ENCODE results near the gene LAMA1.

LAMA1 gene

GRCh38 chr18:7111134-7111533, 6.5 kb downstream of the LAMA1 start:
- no peak for DNase-seq

GRCh38 chr18:7105943-7106342, 11.7 kb downstream of the LAMA1 start:
- DNase-seq: no peak

DNA sequence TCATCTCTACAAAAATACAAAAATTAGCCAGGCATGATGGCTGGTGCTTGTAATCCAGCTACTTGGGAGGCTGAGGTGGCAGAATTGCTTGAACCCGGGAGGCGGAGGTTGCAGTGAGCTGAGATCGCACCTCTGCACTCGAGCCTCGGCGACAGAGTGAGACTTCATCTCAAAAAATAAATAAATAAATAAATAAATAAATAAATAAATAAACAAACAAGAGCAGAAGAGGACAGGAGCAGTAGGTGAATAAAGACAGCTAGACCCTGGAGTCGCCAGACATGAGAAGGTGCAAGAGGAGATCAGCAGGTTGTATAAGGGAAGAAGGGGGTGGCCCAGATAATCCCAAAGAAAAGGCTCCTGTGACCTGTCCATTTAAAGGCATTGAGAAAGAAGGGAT, 12.3 kb downstream of the LAMA1 start:
- DNase-seq: no peak

- DNase-seq: no peak
These were observed 12.9 kb downstream of the LAMA1 start for GRCh38 chr18:7104649-7105048.

DNA sequence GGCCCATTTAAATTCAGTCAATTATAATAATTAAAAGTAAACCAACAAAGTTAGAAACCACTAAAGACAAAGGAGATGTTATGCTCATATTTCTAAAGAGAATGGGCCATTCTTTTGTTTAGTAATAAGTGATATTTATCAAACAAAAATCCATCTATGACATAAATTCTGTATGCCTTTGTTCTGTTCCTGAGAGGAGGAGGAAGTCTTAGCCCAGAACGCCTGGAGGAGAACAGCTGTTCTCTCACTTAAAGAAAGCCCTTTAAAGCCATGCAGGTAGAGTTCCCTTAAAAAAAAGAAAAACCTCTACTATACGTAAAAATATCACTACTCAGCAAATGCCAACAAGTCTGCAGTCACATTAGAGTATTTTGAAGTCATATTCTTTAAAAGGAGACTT, 15.5 kb downstream of the LAMA1 start:
- DNase-seq: no peak

GRCh38 chr18:7096838-7097237, 20.8 kb downstream of the LAMA1 start:
- no peak for DNase-seq

- DNase-seq: no peak
These were observed 23.2 kb downstream of the LAMA1 start for GRCh38 chr18:7094427-7094826.

- DNase-seq: no peak
These were observed 26.8 kb downstream of the LAMA1 start for GRCh38 chr18:7090771-7091170.

DNA sequence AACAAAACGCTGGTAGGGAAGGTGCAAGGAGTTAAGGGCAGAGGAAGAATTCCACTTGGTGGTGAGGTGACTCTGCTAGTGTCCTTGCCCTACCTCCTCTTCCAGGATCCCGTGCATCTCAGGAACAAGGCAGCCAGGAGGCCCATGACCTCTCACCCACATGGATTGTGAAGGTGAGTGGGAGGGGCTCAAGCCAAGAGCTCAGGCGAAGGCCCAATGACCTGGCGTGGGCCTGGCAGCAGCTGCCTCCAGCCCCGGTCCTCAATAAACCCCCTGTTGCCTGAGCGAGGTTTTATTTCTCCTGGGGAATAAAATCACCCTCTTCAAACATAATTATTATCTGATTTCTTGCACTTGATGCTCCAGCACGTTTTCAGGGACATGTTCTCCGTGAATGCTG, 28.2 kb downstream of the LAMA1 start:
- DNase-seq: no peak

GRCh38 chr18:7084080-7085065, 33.2 kb downstream of the LAMA1 start:
- peak; percentile 78 for DNase-seq

GRCh38 chr18:7082671-7083070, 34.9 kb downstream of the LAMA1 start:
- DNase-seq: no peak

DNA sequence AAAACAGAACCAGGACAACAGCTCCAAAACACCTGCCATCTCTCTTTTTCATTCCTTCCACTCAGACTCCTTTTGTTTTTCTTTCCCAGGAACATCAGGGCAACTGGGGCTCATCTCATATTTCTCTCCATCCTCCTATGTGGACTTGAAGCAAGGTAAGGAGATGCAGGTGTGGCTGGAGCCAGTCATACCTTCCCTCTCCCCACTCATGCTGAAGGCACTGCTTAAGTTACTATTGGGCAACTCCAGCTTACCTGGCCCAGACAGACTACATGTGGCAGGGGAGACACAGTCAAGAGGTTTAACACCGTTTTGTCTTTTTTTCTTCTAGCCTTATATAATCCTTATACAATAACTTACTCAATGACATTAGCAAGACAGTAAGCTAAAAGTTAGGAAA, 38.4 kb downstream of the LAMA1 start:
- no peak for DNase-seq

GRCh38 chr18:7072593-7072992, 45.0 kb downstream of the LAMA1 start:
- no peak for DNase-seq

- DNase-seq: no peak
These were observed 46.0 kb downstream of the LAMA1 start for GRCh38 chr18:7071600-7071999.

DNA sequence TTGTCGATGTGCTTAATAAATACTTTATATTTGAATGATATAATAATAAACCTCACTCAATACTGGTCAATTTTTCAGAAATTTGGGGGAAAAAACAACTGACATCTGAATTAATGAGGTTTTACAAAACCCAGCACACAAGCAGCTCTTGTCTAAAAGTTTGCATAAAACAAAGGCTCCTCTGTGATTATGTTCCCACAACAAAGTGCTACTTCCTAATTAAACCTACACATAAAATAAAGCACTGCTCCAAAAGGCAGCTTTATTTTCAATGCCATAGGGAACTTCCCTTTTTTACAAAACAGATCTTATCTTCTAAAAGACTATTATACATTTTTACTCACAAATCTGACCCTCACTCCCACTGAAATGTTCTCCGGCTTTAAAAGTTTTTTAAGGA, 47.1 kb downstream of the LAMA1 start:
- no peak for DNase-seq

- no peak for DNase-seq
These were observed 48.6 kb downstream of the LAMA1 start for GRCh38 chr18:7068871-7069590.

DNA sequence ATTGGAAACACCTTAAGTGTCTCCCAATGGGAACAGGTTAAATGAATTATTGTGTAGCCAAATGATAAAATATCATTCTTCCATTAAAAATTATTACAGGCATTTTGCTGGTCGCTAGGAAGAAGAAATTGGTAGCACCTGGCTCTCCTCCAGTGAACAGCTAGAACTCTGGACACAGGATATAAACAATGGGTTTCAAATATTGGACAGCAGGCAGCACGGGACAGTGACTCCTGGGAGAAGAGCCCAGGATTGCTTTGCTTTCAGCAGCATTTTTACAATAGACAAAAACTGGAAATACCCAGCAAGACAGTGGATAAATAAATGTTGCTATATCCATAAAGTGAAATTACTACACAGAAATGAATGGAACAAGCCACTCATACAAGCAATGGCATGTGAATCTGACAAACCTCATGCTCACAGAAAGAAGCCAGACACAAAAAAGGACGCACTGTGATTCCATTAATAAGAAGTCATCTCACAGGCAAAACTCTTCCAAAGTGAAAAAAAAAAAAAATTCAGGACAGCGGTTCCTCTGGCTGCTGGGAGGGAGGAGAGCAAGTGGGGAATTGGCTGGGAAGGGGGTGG, 50.5 kb downstream of the LAMA1 start:
- DNase-seq: no peak

GRCh38 chr18:7065736-7066135, 51.9 kb downstream of the LAMA1 start:
- no peak for DNase-seq

DNA sequence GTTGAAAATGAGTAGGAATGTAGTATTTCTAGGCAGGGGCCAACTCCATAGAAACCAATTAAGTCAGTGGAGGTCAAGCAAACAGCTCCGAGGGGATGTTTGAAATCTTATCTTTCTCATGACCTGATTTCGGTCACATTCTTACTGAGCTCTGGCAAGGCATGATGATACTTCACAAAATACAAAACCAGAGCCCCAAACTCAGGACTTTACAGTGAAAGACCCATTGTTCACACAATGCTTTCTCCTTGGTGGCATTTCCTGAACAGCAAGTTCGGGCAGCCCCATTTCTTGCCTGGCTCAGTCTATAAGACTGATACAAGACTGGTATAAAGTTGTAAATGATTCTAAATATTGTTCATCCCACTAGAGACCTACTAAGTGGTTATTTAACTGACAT, 53.3 kb downstream of the LAMA1 start:
- no peak for DNase-seq

GRCh38 chr18:7062811-7063210, 54.8 kb downstream of the LAMA1 start:
- DNase-seq: no peak

DNA sequence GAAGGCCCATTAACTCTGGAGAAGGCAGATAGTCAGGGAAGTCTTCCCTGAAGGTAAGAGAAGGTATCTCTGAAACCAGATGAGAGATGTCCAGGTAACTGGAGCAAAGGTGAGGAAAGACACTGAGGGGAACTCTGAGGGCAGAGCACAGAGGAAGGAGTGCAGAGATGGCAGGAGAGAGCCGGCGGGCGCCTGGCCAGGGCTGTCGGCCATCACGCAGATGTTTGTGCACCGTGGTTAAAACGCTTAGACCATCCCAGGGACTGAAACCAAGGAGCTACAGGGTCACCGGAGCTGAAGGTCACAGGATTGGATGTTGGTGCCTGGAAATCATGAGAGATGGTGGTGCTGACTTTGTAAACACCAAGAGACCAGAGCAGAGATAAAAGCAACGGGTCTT, 55.4 kb downstream of the LAMA1 start:
- DNase-seq: no peak

GRCh38 chr18:7059276-7059675, 58.3 kb downstream of the LAMA1 start:
- no peak for DNase-seq

DNA sequence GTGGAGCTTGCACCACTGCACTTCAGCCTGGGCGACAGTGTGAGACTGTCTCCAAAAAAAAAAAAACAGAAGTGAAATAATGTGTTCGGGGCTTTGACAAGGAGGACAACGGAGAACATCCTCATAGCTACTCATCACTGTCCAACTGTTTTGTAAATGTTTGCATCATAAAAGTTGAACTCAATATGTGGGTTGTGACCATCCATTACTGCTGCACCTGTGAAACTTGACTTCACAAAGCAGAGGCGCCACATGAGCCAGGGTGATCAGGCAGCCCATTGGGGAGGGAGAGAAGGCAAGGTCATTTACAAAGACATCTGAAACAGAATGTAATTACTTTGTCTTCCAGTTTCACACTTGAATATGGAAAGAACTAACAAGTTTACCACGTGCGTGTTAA, 61.6 kb downstream of the LAMA1 start:
- DNase-seq: no peak

DNA sequence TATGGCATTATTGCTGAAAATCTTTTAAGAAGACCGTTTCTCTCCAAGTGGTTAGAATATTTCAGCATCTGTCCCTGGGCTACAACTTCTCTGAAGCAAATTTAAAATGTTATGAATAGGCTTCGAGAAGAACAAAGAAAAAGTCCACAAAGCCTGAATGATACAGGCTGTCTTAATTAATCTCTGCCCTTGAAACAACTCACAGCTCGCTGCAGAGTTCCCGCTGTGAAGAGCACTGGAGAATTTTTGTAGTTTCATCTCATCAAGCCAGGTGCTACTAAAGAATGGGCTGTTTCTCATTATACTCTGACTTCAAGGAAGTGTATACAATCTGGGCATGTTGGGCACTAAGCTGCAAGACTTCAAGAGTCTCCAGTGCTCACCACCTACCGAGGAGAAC, 67.6 kb downstream of the LAMA1 start:
- DNase-seq: no peak

All from NCI-H226 (cell line).